Loucy (cell line): ENCODE results near the gene TMEM119.

Experiments
- EZH2phosphoT487 ChIP-seq: fragments of 200-600 bp; IDR thresholded peaks from 2 replicates; pipeline ENCODE4 v1.6.1; 2018; ENCODE audit warnings: antibody characterized with exemption, mild to moderate bottlenecking, moderate library complexity, borderline replicate concordance
- TF ChIP-seq, protein P1 (sequence below): fragments of 200-600 bp; sonication (generic); conservative IDR thresholded peaks from 2 replicates; pipeline ENCODE4 v1.5.1; 2014; ENCODE audit warnings: mild to moderate bottlenecking, antibody characterized with exemption, low read length

DNA sequence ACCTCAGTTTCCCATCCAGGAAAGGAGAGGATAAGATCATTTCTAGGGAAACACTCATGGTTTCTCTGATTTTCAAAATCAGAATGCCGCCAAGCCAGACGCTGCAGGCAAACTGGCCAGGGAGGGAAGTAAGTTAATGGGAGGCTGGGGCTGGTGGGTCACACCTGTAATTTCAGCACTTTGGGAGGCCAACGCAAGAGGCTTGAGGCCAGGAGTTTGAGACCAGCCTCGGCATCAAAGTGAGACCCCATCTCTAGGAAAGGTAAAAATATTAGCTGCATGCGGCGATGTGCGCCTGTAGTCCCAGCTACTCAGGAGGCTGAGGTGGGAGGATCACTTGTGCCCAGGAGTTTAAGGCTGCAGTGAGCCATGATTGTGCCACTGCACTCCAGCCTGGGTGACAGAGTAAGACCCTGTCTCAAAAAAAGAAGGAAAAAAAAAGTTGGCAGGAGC, 35.2 kb upstream of the TMEM119 start:
- TF ChIP-seq, protein P1, sequence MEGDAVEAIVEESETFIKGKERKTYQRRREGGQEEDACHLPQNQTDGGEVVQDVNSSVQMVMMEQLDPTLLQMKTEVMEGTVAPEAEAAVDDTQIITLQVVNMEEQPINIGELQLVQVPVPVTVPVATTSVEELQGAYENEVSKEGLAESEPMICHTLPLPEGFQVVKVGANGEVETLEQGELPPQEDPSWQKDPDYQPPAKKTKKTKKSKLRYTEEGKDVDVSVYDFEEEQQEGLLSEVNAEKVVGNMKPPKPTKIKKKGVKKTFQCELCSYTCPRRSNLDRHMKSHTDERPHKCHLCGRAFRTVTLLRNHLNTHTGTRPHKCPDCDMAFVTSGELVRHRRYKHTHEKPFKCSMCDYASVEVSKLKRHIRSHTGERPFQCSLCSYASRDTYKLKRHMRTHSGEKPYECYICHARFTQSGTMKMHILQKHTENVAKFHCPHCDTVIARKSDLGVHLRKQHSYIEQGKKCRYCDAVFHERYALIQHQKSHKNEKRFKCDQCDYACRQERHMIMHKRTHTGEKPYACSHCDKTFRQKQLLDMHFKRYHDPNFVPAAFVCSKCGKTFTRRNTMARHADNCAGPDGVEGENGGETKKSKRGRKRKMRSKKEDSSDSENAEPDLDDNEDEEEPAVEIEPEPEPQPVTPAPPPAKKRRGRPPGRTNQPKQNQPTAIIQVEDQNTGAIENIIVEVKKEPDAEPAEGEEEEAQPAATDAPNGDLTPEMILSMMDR: no peak
- TF ChIP-seq EZH2phosphoT487: no peak
